Upper lobe of left lung (tissue), 6 donors: ENCODE data around the gene PUSL1. TPM values are rescaled to one million over a fixed set of nuclear protein-coding genes. Genes with fewer than 3 reads are reported as not detected.
A peak's percentile ranks its signal among the peaks of the same experiment; 100 is the strongest.

Experiments
- ATAC-seq, 2 donors: fragments of 200-7000 bp; cut with Tn5 transposase; one replicate each; pipeline ENCODE4 v1.9.1; 2022; ENCODE audit warnings: mild to moderate bottlenecking in 2 of 2, moderate library complexity in 2 of 2; ENCODE audit not compliant: low FRiP score in 2 of 2
- DNase-seq, 2 donors: peaks; one replicate each; pipeline ENCODE4 v3.0.0-alpha.2; 2019 to 2020
- H3K27ac ChIP-seq, 4 donors: fragments of 200-600 bp; sonication (generic); one replicate each; pipeline ENCODE4 v1.5.1; 2016 to 2019
- H3K27me3 ChIP-seq, 4 donors: fragments of 200-600 bp; sonication (generic); one replicate each; pipeline ENCODE4 v1.5.1; 2017 to 2019
- H3K36me3 ChIP-seq, 4 donors: fragments of 200-600 bp; sonication (generic); one replicate each; pipeline ENCODE4 v1.5.1; 2016 to 2019
- H3K4me1 ChIP-seq, 4 donors: fragments of 200-600 bp; sonication (generic); one replicate each; pipeline ENCODE4 v1.5.1; 2018 to 2019
- H3K4me3 ChIP-seq, 4 donors: fragments of 200-600 bp; sonication (generic); one replicate each; pipeline ENCODE4 v1.5.1; 2017 to 2019; ENCODE audit warnings: mild to moderate bottlenecking in 2 of 4, moderate library complexity in 1 of 4
- H3K9me3 ChIP-seq, 4 donors: fragments of 200-600 bp; sonication (generic); one replicate each; pipeline ENCODE4 v1.5.1; 2018 to 2019
- CTCF ChIP-seq, 6 experiments: fragments of 450-650 bp in 4 of 6; fragments of 200-600 bp in 2 of 6; sonication (generic) in 2 of 6; IDR thresholded peaks; one replicate each; pipeline ENCODE4 v1.5.1; 2016 to 2019; ENCODE audit warnings: antibody characterized with exemption in 6 of 6
- EP300 ChIP-seq, 4 donors: sonication (generic); formaldehyde crosslinking; IDR thresholded peaks; one replicate each; pipeline ENCODE4 v1.5.1; 2017; ENCODE audit warnings: antibody characterized with exemption in 4 of 4, control low read depth in 2 of 4
- POLR2A ChIP-seq, 4 donors: fragments of 450-650 bp; IDR thresholded peaks; one replicate each; pipeline ENCODE4 v1.5.1; 2016 to 2017; ENCODE audit warnings: antibody characterized with exemption in 4 of 4, mild to moderate bottlenecking in 2 of 4
- POLR2AphosphoS5 ChIP-seq, 2 donors: sonication (generic); formaldehyde crosslinking; IDR thresholded peaks; one replicate each; pipeline ENCODE4 v1.5.1; 2017; ENCODE audit warnings: antibody characterized with exemption in 2 of 2
- WGBS, 2 donors: methylation state at CpG; one replicate each; pipeline ENCODE4 v1.1.5; 2017 to 2018; 5-methylcytosine and 5-hydroxymethylcytosine counted together
- total RNA-seq, 6 donors: library from RNA; depleted of rRNA in 4 of 6; stranded (reverse); fragments of >200 nt in 4 of 6; gene quantifications; one replicate each; pipeline versions ENCODE4 v1.1.0 to v1.2.1, GENCODE V29; 2016 to 2021
- donor health status: DM: no; HTN: no; CAD: no; lungs with moderate emphysema.
- donor health status: DM: no; HTN: yes; CAD: no; lungs with severe emphysema.

Gene PUSL1
- total RNA-seq, 6 donors from 2014 or later = 16.8 to 38.8 (median 23.0) TPM

GRCh38 chr1:1295154-1295923, 13.1 kb upstream of the PUSL1 start:
- peaks cover 0 to 14% (median 9%) of the 10 kb centered on the region in 4 donors for H3K4me1 ChIP-seq
- ATAC-seq (no peak), DNase-seq (peak in 1 of 2 donors; percentile 78)
- H3K27ac ChIP-seq = no peak overlapping the region
- no peaks in the 10 kb centered on the region for H3K9me3 ChIP-seq
- no peak overlapping the region for H3K4me3 ChIP-seq
- TF ChIP-seq EP300 (IDR thresholded peaks at IDR 0.05) (no peak), POLR2AphosphoS5 (IDR thresholded peaks at IDR 0.05) (no peak), POLR2A (IDR thresholded peaks at IDR 0.05) (no peak), CTCF (IDR thresholded peaks at IDR 0.05) (no peak)
- 95 to 98% methylated on average over 14 to 31 of the region's 35 CpGs for WGBS, 2 donors
- peaks cover 0 to 3% (median 0%) of the 10 kb centered on the region in 4 donors for H3K27me3 ChIP-seq
- peaks cover 0 to 43% (median 16%) of the 10 kb centered on the region in 4 donors for H3K36me3 ChIP-seq

GRCh38 chr1:1296070-1297061, 12.0 kb upstream of the PUSL1 start:
- Histone ChIP-seq H3K4me3 (no peak overlapping the region), H3K9me3 (no peaks in the 10 kb centered on the region), H3K27ac (no peak overlapping the region), H3K4me1 (peaks cover 0 to 7% (median 4%) of the 10 kb centered on the region in 4 donors), H3K27me3 (no peaks in the 10 kb centered on the region), H3K36me3 (peaks cover 0 to 43% (median 16%) of the 10 kb centered on the region in 4 donors)
- no peak for TF ChIP-seq EP300 (IDR thresholded peaks at IDR 0.05)
- no peak for TF ChIP-seq CTCF (IDR thresholded peaks at IDR 0.05)
- no peak for TF ChIP-seq POLR2A (IDR thresholded peaks at IDR 0.05)
- no peak for TF ChIP-seq POLR2AphosphoS5 (IDR thresholded peaks at IDR 0.05)
- DNase-seq = peak in 1 of 2 donors; percentile 79
- 94% methylated on average over 18 to 53 of the region's 62 CpGs for WGBS, 2 donors
- no peak for ATAC-seq

GRCh38 chr1:1297802-1298424, 10.5 kb upstream of the PUSL1 start:
- H3K4me3 ChIP-seq = no peak overlapping the region
- no peaks in the 10 kb centered on the region for H3K9me3 ChIP-seq
- no peaks in the 10 kb centered on the region for H3K27me3 ChIP-seq
- DNase-seq = peak in 1 of 2 donors; percentile 83
- no peak overlapping the region for H3K27ac ChIP-seq
- H3K4me1 ChIP-seq = no peaks in the 10 kb centered on the region
- peaks cover 0 to 42% (median 16%) of the 10 kb centered on the region in 4 donors for H3K36me3 ChIP-seq
- 87 to 92% methylated on average over 8 to 23 of the region's 31 CpGs for WGBS, 2 donors
- ATAC-seq = no peak
- no peak for TF ChIP-seq CTCF (IDR thresholded peaks at IDR 0.05)
- TF ChIP-seq POLR2A (IDR thresholded peaks at IDR 0.05) = no peak
- TF ChIP-seq EP300 (IDR thresholded peaks at IDR 0.05) = no peak
- TF ChIP-seq POLR2AphosphoS5 (IDR thresholded peaks at IDR 0.05) = no peak

GRCh38 chr1:1298861-1299685, 9.3 kb upstream of the PUSL1 start:
- no peak for TF ChIP-seq CTCF (IDR thresholded peaks at IDR 0.05)
- TF ChIP-seq POLR2AphosphoS5 (IDR thresholded peaks at IDR 0.05) = no peak
- TF ChIP-seq POLR2A (IDR thresholded peaks at IDR 0.05) = no peak
- no peak for TF ChIP-seq EP300 (IDR thresholded peaks at IDR 0.05)
- Histone ChIP-seq H3K4me1 (peaks cover 2 to 6% (median 4%) of the 10 kb centered on the region in 4 donors), H3K27ac (no peak overlapping the region), H3K36me3 (peaks cover 0 to 34% (median 12%) of the 10 kb centered on the region in 4 donors), H3K4me3 (no peak overlapping the region), H3K27me3 (no peaks in the 10 kb centered on the region), H3K9me3 (no peaks in the 10 kb centered on the region)
- WGBS, 2 donors = 62 to 78% methylated on average over 9 to 23 of the region's 30 CpGs
- ATAC-seq (no peak), DNase-seq (peak in 1 of 2 donors; percentile 72)
